GM12892 (cell line): Measurements from ENCODE around the gene WEE1.

Source experiments
- POLR2A ChIP-seq: IDR thresholded peaks from 2 replicates; pipeline ENCODE4 v1.6.1; 2011; ENCODE audit warnings: low read depth, low read length, control low read depth
- TAF1 ChIP-seq: IDR thresholded peaks from 2 replicates; pipeline ENCODE4 v1.6.1; 2011; ENCODE audit warnings: low read depth, mild to moderate bottlenecking, control low read depth, low read length, borderline replicate concordance

GRCh38 chr11:9580894-9581293 lies 7.4 kb downstream of the WEE1 start:
- TF ChIP-seq TAF1 (no peak), POLR2A (no peak)
